UCSD-AML1 (cell line): Measurements from ENCODE around the gene OTOGL.
A peak's percentile ranks its signal among the peaks of the same experiment; 100 is the strongest.
"Not testable (repeated sequence)": the region's sequence is repeated elsewhere in the genome, so short reads cannot be mapped to it uniquely, and the experiment has no call there.

ENCODE experiments used
- DNase-seq: peaks from one replicate; lab custom pipeline; 2025; ENCODE audit not compliant: unreplicated experiment; lab: John Stamatoyannopoulos, UW

The OTOGL gene

DNA sequence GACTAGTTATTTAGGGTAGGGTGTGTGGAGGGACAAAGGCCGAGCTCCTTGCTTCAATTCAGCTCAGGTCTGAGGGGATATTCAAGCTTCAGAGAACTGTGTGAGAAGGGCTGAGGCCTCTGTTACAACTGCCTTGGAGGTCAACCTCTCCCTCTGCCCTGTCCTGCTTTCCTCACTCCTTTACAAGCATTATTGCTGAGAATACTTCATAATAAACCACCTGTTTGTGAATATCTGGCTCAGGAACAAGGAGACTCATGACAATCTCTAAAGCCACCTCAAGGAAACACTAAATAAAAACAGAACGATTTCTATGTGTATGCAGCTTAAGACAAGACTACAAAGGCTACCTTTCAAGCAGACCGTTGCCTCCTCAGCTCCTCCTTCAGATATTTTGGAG, 21.7 kb downstream of the OTOGL start:
- DNase-seq: no peak

DNA sequence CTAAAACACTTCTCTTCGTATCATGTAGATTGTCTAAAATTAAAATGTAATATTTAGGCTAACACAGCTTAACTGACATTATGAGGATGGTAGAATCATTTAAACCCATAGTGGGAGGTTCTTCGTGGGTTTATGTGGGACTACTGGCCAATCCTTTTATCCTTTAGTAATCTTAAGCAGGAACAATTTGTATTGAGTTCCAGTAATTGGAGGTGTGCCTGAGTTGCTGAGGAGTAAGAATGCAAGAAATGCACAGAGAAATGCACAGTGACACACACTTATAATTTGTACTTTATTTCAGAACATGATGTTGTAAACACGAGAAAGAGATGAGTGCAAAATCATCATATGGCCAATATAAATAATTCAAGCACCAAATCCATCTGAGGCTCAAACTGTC, 22.3 kb downstream of the OTOGL start:
- DNase-seq: no peak

DNA sequence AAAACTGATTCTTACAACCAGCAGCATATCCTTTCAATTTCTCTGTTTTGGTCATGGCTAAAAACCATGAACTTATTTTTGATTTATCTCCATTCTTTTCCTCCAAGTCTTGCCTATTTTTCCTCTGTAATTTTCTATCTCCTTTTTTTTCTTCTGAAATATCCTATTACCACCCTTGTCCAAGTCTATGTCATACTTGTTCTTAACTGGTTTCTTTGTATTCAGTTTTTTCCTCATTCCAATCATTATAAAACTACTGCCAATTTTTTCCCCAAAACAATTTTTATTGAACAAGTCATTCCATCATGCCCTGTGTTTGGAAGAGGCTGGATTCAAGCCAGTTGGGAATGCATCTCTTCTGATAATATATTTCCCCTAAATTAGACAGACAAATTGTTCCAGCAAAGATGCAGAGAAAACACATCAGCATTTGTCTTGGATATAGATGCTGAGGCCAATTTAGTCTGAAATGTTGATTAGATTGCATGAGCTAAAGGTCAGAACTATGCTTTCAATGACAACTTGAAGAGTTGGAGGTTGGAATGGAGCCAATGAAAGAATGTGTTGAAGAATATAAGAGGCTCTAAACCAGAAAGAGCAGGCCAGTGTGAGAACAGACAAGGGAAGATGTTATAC, 30.7 kb downstream of the OTOGL start:
- no peak for DNase-seq

DNA sequence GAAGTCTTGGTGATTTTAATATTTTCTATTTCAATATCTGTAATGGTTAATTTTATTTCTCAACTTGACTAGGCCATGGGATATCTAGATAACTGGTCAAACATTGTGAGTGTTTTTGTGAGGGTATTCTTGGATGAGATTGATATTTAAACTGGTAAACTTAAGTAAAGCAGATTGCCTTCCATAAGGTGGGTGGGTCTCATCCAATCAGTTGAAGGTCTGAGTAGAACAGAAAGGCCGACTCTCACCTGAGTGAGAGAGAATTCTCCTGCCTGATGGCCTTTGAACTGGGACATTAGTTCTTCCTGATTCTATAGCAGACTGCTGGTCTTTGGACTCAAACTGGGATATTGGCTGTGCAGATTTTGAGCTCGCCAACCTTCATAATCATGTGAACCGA, 36.3 kb downstream of the OTOGL start:
- no peak for DNase-seq

DNA sequence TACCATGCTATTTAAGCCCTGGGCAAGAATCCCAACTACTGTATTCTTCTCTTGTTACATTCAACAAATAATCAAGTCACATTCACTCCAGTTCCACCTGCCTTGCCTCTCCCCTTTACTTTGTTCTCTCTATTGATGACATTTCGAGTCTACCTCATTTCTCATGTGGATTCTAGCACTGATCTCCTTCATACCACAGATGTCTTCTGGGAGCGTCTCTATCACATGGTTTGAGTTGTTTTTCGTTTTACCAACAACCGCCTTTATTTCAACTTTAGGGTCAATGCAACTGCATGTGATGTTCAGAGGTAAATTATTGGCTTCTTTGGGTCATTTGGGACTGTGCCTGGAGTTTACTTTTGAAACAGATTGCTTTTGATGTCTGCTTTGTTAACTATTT, 40.7 kb downstream of the OTOGL start:
- DNase-seq: no peak

DNA sequence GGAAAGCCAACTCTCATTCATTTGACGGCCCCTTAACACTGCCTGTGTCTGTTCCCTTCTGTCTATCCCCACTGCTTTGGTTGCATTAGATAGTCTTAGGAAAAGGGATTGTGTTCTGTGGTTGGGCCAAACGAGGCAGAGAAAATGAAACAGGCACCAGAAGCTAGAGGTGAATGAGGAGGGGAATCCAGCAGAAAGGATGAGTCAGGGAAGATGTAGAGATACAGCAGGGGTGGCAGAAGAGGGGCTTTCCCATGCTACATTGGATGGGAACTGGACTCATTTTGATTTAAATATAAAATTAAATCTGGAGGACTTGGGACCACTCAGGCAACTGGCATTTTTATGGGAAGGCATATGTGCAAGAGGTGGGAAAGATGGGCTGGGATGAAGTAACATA, 43.3 kb downstream of the OTOGL start:
- no peak for DNase-seq

DNA sequence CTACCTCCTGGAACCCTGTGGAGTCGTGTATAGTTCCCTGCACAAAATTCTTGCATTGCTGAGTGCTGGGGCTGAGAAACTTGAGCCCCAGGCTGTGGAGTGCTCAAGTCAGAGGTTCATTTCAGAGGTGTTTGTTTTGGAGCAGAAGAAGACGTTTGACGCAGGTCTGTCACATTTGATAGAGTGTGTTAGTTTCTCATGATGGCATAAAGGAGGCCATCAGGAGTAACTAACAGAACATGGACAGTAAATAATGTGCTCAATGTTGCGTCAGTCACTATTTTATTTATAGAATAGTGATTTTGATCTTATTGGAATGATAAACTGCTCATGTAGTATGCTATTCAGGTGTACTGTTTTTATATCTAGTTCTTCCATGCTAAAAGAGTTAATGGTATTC, 44.2 kb downstream of the OTOGL start:
- DNase-seq: no peak

DNA sequence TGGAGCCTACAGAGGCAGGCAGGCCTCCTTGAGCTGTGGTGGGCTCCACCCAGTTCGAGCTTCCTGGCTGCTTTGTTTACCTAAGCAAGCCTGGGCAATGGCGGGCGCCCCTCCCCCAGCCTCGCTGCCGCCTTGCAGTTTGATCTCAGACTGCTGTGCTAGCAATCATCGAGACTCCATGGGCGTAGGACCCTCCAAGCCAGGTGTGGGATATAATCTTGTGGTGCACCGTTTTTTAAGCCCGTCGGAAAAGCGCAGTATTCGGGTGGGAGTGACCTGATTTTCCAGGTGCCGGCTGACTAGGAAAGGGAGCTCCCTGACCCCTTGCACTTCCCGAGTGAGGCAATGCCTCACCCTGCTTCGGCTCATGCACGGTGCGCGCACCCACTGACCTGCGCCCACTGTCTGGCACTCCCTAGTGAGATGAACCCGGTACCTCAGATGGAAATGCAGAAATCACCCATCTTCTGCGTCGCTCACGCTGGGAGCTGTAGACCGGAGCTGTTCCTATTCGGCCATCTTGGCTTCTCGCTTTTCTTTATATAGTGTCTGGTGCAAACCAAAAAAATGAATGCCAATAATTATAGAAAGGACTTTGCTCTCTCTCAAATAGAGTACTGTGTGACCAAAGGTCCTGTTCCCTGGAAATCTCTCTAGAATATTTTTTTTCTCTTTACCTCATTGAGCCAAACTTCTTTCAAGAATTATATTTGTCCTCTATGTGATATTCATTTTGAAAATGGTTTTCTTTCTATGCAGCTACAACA, 50.4 kb downstream of the OTOGL start:
- DNase-seq: not testable (repeated sequence)

DNA sequence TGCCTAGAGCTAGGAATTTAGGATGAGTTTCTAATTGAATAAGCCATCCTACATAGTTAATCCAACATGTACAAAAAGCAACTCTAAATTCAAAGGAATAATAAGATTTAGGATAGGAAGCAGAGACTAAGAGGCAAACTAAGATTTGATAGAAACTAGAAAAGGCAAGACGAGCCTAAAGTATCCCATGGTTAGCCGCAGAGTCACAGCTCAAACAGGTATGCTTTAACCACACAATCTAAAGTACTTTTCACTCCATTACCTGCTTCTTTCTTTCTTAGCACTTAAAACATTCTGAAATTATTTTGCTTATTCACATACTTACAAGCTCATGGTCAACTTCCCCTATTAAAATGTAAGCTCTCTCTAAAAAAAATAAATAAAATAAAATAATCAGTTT, 51.8 kb downstream of the OTOGL start:
- DNase-seq: no peak

DNA sequence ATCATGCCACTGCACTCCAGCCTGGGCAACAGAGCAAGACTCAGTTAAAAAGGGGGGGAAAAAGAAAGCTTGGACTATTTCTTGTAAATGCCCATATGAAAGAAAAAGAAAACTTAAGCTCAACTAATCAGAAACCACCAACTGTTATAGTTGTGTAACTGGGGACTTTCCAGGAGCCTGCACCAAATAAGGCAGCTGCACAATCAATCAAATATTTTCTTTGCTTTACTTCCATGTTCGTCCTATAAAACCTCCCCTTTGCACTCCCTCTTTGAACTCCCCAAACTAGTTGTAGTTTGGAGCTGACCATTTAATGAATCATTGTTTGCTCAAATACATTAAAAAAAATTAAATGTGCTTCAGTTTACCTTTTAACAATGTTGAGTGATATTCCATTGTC, 54.9 kb downstream of the OTOGL start:
- no peak for DNase-seq

DNA sequence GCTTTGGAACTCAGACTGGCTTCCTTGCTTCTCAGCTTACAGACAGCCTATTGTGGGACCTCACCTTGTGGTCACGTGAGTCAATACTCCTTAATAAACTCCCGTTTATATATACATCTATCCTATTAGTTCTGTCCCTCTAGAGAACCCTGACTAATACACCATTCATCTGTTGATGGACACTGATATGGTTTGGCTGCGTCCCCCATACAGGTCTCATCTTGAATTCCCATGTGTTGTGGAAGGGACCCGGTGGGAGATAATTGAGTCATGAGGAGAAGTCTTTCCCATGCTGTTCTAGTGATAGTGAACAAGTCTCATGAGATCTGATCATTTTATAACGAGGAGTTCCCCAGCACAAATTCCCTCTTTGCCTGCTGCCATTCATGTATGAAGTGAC, 57.0 kb downstream of the OTOGL start:
- no peak for DNase-seq

DNA sequence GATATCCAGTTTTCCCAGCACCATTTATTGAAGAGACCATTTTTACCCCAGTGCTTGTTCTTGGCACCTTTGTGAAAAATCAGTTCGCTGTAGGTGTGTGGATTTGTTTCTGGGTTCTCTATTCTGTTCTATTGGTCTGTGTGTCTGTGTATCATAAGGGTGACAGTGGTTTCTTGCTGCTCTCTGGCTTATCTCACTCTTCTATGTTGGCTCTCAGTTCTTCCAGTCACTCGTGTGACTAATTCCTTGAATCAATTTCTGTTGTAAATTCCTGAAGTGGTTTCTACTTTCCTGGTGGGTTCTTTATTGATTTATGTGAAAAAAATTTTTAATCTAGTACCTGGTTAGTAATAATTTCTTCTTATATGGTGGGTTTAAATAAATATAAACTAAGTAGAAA, 58.3 kb downstream of the OTOGL start:
- DNase-seq: no peak

DNA sequence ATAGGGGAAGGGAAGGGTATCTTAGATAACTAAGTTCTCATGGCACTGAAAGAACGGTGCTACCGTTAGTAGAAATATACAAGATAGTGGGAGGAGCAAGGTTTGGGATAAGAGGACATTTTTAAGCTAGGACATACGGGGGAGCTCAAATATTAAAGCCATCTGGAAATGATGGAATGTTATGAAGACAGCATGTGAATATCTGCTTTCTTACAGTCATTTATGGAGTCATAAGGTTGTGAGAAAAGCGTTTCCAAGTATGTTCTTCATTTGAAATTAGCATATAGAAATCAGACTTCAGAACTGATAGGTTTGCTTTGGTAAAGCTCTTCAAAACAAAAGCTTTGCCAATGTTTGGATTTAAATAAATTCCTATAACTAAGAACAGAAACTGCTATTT, 62.3 kb downstream of the OTOGL start:
- DNase-seq: no peak

DNA sequence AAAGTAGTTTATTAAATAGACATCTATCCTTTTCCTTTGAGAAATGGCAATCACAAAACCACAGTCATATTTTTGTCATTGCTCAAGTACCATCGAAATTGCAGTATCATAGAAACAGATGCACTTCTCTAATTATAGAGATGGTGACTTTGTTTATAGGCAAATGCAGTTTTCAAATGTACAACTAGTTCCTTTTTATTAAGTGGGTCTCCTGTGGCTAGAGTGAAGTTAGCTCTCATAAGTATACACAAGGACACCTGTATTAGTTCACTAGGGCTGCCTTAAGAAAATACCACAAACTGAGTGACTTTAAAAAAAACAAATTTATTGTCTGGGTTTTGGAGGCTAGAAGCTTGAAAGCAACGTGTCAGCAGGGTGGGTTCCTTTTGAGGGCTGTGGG, 62.8 kb downstream of the OTOGL start:
- DNase-seq: no peak

DNA sequence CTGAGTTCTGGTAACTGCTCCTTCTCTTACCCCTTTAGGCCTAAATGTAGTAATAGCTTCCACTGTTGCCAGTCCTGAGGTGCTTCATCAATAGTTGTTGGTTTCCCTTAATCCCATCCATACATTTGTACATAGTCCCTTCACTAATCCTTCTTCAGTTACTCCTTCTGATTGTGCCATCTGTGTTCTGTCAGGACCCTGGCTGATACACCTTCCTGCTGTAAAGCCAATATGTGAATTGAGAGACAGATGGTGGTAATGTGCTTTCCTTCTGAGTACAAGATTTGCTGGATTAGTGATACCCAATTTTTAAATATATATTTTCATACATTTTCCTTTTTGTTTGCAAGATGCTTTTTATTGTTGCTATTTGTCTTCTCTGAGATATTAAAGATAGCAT, 66.4 kb downstream of the OTOGL start:
- DNase-seq: no peak

DNA sequence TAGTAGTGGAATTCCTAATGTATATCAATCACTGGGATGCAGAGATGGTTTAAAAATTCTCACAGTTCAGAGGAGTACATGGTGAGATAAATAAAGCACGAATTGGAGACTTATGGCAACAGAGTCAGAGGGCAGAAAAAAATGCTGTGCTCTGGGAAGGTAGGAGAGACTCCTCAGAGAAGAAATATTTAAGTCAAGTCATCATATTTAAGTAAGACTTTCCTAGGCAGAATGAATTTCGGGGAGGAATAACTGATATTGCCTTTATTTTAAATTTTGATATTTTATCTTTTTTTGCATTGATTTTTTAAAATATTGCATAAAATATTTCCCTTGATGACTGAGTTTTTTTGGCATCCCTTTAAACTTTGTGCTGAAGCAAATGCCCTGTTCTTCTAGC, 67.4 kb downstream of the OTOGL start:
- DNase-seq: no peak

DNA sequence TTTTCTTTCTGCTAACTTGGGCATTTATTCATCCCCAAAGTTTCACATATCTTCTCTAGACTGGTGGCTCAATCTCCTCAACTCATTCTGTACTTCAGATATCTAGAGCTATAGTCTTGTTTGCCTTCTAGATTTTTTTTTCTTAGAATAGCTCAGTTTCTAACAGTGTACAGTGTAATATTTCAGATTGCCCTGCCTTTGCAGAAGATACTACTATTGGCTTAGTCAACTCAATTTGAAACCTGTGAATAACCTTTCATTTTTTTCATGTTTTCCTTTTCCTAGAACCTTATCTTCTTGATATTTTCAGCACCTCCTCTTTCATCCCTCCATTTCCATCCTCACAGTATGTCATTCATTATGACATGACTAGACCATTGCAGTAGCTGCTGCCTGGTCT, 69.6 kb downstream of the OTOGL start:
- no peak for DNase-seq

DNA sequence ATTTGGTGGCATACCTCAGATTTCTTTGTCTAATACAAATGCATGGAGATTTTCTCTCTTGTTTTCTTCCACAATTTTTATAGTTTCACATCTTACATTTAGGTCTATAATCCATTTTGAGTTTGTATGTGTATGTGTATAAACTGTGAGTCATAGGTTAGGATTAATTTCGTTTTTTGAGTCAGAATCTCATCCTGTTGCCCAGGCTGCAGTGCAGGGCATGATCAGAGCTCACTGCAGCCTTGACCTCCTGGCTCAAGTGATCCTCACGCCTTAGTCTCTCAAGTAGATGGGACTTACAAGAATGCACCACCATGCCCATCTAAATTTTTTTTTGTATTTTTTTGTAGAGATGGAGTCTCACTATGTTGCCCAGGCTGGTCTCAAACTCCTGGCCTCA, 71.6 kb downstream of the OTOGL start:
- DNase-seq: no peak

DNA sequence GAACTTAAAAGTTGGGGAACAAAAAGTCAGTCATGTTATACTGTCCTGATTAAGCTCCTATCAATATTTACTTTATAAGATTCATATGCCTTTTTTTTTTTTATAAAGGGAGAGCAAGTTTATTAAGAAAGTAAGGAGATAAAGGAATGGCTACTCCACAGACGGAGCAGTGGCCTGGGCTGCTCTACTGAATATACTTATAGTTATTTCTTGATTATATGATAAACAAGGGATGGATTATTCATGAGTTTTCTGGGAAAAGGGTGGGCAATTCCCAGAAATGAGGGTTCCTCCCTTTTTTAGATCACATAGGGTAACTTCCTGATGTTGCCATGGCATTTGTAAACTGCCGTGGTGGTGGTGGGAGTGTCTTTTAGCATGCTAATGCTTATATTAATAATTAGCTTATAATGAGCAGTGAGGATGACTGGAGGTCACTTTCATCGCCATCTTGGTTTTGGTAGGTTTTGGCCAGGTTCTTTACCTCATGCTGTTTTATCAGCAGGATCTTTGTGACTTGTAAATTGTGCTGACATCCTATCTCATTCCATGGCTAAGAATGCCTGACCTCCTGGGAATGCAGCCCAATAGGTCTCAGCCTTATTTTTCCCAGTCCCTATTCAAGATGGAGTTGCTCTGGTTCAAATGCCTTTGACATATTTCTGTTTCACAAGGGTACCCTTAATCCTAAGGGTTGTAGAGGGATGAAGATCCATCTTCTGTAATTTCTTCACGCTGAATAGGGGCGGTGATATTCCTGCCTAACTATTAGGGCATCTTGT, 73.9 kb downstream of the OTOGL start:
- DNase-seq: no peak

DNA sequence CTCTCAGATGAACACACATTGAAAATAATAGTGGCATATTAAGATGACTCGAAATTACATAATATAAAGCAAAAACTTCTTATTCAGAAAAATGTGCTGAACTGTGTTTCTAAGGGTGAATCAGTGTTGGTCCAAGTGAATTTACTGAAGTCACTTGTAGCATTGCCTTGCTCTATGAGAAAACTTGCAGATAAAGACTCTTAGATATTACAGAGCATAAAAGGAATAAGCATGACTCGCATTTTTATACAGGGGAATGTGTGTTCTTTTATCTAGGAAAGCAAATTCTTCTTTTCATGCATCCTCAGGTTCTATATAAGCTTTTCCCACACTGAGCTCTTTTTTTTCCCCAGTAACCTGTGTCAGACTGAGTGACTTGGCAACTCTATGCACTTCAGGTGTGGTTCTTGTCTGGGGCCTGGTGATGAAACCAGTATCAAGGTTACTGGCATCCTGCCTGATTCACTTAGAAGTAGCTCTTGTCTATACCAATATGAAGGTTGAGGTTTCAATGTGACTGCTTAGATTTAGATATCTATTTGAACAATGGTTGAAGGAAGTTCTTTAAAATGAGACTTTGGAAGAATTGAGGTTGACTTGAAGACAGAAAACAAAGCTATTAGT, 76.1 kb downstream of the OTOGL start:
- DNase-seq: no peak

DNA sequence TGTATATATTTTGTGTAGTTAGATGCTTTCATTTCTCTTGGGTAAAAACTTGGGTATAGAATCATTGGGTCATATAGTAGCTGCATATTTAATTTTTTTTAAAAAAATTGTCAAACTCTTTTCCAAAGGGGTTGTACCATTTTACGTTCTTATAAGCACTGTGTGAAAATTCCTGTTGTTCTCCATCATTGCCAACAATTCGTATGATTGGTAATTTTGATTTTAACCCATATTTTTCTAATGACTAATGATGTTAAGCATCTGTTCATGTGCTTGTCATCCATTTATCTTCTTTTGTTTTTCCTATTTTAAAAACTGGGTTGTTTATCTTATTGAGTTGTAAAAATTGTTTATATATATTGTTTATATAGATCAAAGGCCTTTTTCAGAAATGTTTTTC, 77.4 kb downstream of the OTOGL start:
- DNase-seq: no peak

DNA sequence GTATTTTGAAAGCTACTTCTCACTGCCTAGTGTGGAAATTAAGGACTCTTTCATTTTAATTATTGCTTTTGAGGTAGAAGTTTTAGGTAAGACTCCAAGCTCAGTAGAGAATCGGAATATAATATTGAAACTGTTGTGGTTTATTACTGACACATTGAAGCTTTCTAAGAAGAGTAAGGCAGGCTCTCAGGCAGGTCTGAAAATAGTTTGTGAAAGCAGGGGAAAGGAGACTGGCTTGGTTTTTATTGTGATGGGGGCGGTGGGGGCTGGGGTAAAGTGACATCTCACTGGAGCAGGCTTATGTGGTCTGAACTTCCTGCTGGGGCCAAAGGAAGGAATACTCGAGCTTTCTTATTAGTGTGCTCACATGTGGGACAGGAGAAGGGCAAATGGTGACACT, 79.5 kb downstream of the OTOGL start:
- peak; percentile 8 for DNase-seq
